GM18951 (cell line): Measurements from ENCODE around the gene MBD3.

ENCODE experiments used
- POLR2A ChIP-seq: IDR thresholded peaks from 4 replicates; pipeline ENCODE4 v1.6.1; 2011; ENCODE audit warnings: mild to moderate bottlenecking; ENCODE audit not compliant: insufficient read length, insufficient read depth; ENCODE audit errors: extremely low read depth
- in situ Hi-C: fragments of 300-500 bp; cut with MboI; formaldehyde crosslinking; loops from one replicate; pipeline ENCODE4 v1.12.0; 2022; ENCODE audit warnings: low sequenced_read_pairs, mixed read lengths, inconsistent platforms; ENCODE audit not compliant: unreplicated experiment

Gene MBD3

GRCh38 chr19:1577090-1577928 is 15.4 kb downstream of the MBD3 start:
- in situ Hi-C loops: no loop called here
- TF ChIP-seq POLR2A: no peak

- in situ Hi-C loops: no loop called here
- TF ChIP-seq POLR2A: no peak
Observed at GRCh38 chr19:1576242-1577089, 16.2 kb downstream of the MBD3 start.

- in situ Hi-C loops: no loop called here
Observed at GRCh38 chr19:1575323-1576241, 17.1 kb downstream of the MBD3 start.

GRCh38 chr19:1574354-1575136 is 18.1 kb downstream of the MBD3 start:
- in situ Hi-C loops: no loop called here
- no peak for TF ChIP-seq POLR2A

More at GRCh38 chr19:1575323-1576241, 17.1 kb downstream of the MBD3 start:
- TF ChIP-seq POLR2A: peak; percentile 22

GRCh38 chr19:1572795-1573194 is 19.9 kb downstream of the MBD3 start:
- no peak for TF ChIP-seq POLR2A
- in situ Hi-C loops: no loop called here

- in situ Hi-C loops: no loop called here
Observed at GRCh38 chr19:1571358-1571757, 21.3 kb downstream of the MBD3 start.

GRCh38 chr19:1570836-1571235 is 21.8 kb downstream of the MBD3 start:
- in situ Hi-C loops: no loop called here

More at GRCh38 chr19:1571358-1571757, 21.3 kb downstream of the MBD3 start:
- TF ChIP-seq POLR2A: no peak

GRCh38 chr19:1569997-1570396 is 22.7 kb downstream of the MBD3 start:
- no peak for TF ChIP-seq POLR2A
- in situ Hi-C loops: no loop called here

More at GRCh38 chr19:1570836-1571235, 21.8 kb downstream of the MBD3 start:
- no peak for TF ChIP-seq POLR2A

GRCh38 chr19:1568320-1569019 is 24.2 kb downstream of the MBD3 start, which contains the start of gene MEX3D:
MEX3D (minus strand) TSS chr19:1568325; CDS start chr19:1568058, 267 bp downstream.
- in situ Hi-C loops: no loop called here
- no peak for TF ChIP-seq POLR2A

GRCh38 chr19:1567848-1568227 is 24.8 kb downstream of the MBD3 start:
- in situ Hi-C loops: no loop called here
- no peak for TF ChIP-seq POLR2A

- no peak for TF ChIP-seq POLR2A
- in situ Hi-C loops: no loop called here
Observed at GRCh38 chr19:1567116-1567847, 25.4 kb downstream of the MBD3 start.
